ENCODE data around the gene COQ10A. TPM values are rescaled to one million over a fixed set of nuclear protein-coding genes. Genes with fewer than 3 reads are reported as not detected.
"Not testable (repeated sequence)": the region's sequence is repeated elsewhere in the genome, so short reads cannot be mapped to it uniquely, and the experiment has no call there.

Gene COQ10A
- polyA plus RNA-seq, 3 donors: 16.6 to 19.6 (median 16.8) TPM

- DNase-seq (ENCODE audit: low read depth in 3 of 3, low spot score in 2 of 3): no peak
Measured at GRCh38 chr12:56241424-56242303, 25.1 kb upstream of the COQ10A start.

- DNase-seq (ENCODE audit: low read depth in 3 of 3, low spot score in 2 of 3): no peak
Measured at GRCh38 chr12:56242986-56243385, 23.8 kb upstream of the COQ10A start.

- DNase-seq (ENCODE audit: low read depth in 3 of 3, low spot score in 2 of 3): no peak
Measured at GRCh38 chr12:56243731-56244181, 23.0 kb upstream of the COQ10A start.

GRCh38 chr12:56244494-56244893, 22.2 kb upstream of the COQ10A start:
- no peak for DNase-seq (ENCODE audit: low read depth in 3 of 3, low spot score in 2 of 3)

- DNase-seq (ENCODE audit: low read depth in 3 of 3, low spot score in 2 of 3): no peak
Measured at GRCh38 chr12:56247923-56248322, 18.8 kb upstream of the COQ10A start.

- no peak for DNase-seq (ENCODE audit: low read depth in 3 of 3, low spot score in 2 of 3)
Measured at GRCh38 chr12:56248711-56249110, 18.0 kb upstream of the COQ10A start.

- DNase-seq (ENCODE audit: low read depth in 3 of 3, low spot score in 2 of 3): no peak
Measured at GRCh38 chr12:56252649-56253048, 14.1 kb upstream of the COQ10A start.

GRCh38 chr12:56253091-56253490, 13.7 kb upstream of the COQ10A start:
- no peak for DNase-seq (ENCODE audit: low read depth in 3 of 3, low spot score in 2 of 3)

- no peak for DNase-seq (ENCODE audit: low read depth in 3 of 3, low spot score in 2 of 3)
Measured at GRCh38 chr12:56255671-56256070, 11.1 kb upstream of the COQ10A start.

- DNase-seq (ENCODE audit: low read depth in 3 of 3, low spot score in 2 of 3): no peak
Measured at GRCh38 chr12:56256326-56256960, 10.3 kb upstream of the COQ10A start.

GRCh38 chr12:56257071-56257470, 9.7 kb upstream of the COQ10A start:
- no peak for DNase-seq (ENCODE audit: low read depth in 3 of 3, low spot score in 2 of 3)

- peak in 2 of 3 donors; percentile 9 to 26 for DNase-seq (ENCODE audit: low read depth in 3 of 3, low spot score in 2 of 3)
Measured at GRCh38 chr12:56257491-56258067, 9.2 kb upstream of the COQ10A start.

GRCh38 chr12:56258068-56258819, 8.5 kb upstream of the COQ10A start, which contains the start of gene ANKRD52:
Gene ANKRD52 (minus strand): TSS chr12:56258384. CDS start chr12:56258269, 115 bp downstream.
- DNase-seq (ENCODE audit: low read depth in 3 of 3, low spot score in 2 of 3): peak; percentile 48 to 74 (median 71)

- no peak for DNase-seq (ENCODE audit: low read depth in 3 of 3, low spot score in 2 of 3)
Measured at GRCh38 chr12:56258820-56259183, 7.9 kb upstream of the COQ10A start.

GRCh38 chr12:56260380-56260779, 6.4 kb upstream of the COQ10A start:
- DNase-seq (ENCODE audit: low read depth in 3 of 3, low spot score in 2 of 3): no peak

- no peak for DNase-seq (ENCODE audit: low read depth in 3 of 3, low spot score in 2 of 3)
Measured at GRCh38 chr12:56260921-56261320, 5.8 kb upstream of the COQ10A start.

- no peak for DNase-seq (ENCODE audit: low read depth in 3 of 3, low spot score in 2 of 3)
Measured at GRCh38 chr12:56261503-56262232, 5.1 kb upstream of the COQ10A start.

GRCh38 chr12:56262955-56263354, 3.8 kb upstream of the COQ10A start:
- not testable (repeated sequence) for DNase-seq (ENCODE audit: low read depth in 3 of 3, low spot score in 2 of 3)

- DNase-seq (ENCODE audit: low read depth in 3 of 3, low spot score in 2 of 3): not testable (repeated sequence)
Measured at GRCh38 chr12:56266068-56266692, 562 bp upstream of the COQ10A start.

All from right renal cortex interstitium (tissue), 3 donors.